Activated CD4-positive, alpha-beta T cell treated with anti-CD3 and anti-CD28 coated beads, Interleukin-2, amount 50 U/mL, for 1 hour (primary cell): ENCODE measurements around the gene C2CD4A.

ENCODE experiments used
- DNase-seq: peaks from one replicate; pipeline ENCODE4 v3.0.0-alpha.2; 2020

Gene C2CD4A

DNA sequence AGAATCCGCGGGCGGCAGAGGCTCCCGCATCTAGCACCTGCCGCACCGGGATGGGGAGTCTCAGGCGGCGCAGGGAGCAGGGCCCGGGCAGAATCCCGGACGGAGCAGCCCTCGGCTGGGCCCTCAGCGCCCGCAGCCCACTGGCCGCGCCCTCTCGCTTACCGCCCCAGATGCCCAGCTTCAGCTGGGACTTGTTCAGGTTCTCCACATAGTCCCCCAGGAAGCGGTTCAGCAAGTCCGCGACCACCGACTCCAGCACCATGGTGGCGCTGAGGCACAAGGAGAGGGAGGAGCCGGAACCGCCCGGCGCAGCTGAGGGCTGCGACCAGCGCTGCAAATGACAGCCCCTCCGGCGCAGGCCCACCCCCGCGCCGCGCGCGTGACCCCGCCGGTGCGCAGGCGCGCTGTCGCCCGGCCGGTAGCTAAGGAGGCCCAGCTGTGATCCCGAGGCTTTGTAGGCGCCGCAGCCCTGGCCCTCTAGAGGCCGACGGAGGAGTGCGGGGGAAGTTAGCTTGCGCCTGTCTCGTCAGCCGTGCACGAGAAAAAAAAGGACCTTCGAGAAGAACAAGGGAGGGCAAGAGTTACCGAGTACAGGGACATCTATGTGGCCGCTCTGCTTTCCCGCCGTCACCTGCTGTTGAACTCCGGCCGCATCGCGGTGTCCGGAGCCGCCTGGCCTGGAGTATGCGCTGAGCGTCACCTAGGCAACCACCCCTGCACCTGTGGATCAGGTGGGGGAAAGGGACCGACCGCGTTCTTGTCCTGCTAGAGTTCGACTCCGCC lies 6.5 kb upstream of the C2CD4A start, which contains the start of gene VPS13C:
TSS of gene VPS13C (minus strand) at position 335 of the 783 bp plus-strand sequence. CDS start at position 262, 73 bp downstream.
- peak; percentile 88 for DNase-seq

DNA sequence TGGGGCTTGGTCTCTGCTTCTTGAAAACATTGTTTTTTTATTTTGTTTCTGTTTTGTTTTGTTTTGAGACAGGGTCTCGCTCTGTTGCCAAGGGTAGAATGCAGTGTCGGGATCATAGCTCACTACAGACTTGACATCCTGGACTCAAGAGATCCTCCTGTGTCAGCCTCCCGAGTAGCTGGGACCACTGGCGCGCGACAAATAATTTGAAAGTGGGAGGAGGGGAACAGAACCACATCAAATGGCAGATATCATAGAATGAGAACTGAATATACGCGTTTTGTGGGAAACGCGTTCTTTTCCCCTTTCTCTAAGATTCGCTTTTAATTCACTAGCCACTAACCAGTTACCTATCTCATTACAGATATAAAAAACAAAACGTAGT lies 5.9 kb upstream of the C2CD4A start:
- DNase-seq, result no peak

DNA sequence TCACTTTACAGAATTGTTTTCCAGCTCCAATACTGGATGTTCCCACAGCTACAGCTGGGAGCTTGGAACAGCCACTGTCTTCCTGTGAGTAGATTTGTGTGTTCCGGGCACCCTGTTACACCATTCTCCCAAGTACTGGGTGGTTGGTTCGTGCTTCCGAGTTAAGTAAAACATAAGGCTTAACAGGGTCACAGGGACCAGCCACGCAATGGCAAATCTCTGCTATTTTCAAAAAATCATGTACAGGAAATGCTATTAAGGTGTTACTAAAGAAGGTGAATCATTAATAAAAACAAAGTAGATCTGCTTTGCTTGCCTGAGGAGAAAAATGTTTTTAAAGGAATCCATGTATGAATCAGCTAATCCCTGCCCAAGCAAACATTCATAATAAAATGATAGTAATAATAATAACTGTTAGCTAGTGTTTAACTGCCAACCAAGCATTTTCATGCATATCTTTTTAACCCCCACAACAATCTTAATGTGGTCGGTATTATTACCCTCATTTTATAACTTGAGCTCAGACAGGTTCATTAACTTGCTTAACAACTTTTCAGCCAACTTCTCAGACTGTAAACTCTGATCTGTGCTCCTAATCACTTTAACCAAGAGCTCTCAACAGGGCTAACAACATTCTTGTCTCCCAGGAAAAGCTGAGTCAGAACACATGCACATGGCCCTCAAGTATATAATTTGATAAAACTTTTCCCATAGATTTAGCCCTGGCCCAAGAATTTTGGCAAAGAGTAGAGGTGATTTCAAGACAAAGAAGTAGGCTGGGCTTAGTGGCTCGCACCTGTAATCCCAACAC lies 2.7 kb upstream of the C2CD4A start:
- no peak for DNase-seq

DNA sequence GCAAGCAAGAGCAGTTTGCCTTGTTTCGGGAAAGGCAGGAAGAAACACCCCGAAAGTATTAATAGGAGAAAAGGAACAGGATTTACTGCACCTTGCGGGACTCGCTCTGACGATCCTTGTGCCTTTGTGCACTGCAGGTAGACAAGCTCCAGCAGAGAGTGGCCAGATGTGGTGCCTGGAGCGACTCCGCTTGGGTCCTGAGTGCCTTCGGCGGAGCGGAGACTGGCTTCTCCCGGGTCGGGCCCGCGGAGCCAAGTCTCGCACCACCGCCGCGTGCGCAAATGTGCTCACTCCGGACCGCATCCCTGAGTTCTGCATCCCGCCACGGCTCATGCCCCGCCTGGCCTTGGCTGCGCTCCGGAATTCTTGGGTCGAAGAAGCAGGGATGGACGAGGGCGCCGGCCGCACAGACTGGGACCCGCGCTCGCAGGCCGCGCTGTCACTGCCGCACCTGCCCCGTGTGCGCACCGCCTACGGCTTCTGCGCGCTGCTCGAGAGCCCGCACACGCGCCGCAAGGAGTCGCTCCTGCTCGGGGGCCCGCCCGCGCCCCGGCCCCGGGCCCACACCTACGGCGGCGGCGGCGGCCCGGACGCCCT lies 769 bp downstream of the C2CD4A start:
- peak; percentile 10 for DNase-seq

GRCh38 chr15:62068071-62068809 lies 1.5 kb downstream of the C2CD4A start:
- peak; percentile 11 for DNase-seq

DNA sequence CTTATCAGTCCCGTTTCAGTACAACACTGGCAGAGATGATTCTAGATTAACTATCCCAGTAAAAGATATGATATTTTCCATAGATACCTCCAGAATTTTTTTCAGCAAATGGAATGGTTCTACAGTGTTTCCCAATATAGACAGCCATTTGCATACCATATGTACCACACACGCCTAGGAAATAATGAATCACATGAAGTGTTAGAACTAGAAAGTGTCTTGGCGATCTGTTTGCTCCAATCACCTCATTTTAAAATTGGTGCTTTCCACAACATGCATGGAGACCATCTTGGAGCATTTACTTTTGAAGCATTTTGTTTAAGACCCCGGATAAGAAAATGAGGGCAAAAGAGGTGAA lies 2.0 kb downstream of the C2CD4A start:
- no peak for DNase-seq

- no peak for DNase-seq
Observed at GRCh38 chr15:62069551-62069950, 2.8 kb downstream of the C2CD4A start.

DNA sequence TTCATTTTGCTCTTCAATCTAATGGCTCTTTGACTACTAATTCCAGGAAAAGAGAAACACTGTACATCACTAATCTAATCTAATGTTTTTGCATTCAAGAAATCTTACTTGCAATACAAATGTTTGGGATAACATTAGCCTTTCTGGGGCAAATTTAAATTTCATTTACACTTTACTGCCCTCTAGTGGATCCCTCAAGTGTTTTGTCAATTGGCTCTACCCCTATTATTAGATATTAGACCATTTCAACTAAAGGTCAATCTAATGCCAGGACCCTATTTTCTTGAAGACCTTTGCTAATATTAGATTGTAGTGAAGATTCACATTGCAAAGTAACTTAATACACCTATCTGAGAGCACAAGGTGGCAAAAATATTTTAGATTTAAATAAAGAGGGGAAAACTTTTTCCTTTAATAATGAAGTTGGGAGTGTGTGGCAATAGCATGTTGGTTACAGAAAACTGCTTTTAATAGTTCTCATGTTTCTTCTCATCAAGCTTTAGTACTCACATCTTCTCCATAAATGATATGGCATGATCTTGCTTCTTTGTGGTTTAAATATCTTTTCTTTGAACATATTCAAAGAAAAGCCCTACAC lies 5.0 kb downstream of the C2CD4A start:
- no peak for DNase-seq

- no peak for DNase-seq
Observed at GRCh38 chr15:62075595-62076277, 9.0 kb downstream of the C2CD4A start.

- DNase-seq, result no peak
Observed at GRCh38 chr15:62079594-62079993, 12.8 kb downstream of the C2CD4A start.

GRCh38 chr15:62083194-62084154 lies 16.7 kb downstream of the C2CD4A start:
- no peak for DNase-seq

- DNase-seq, result no peak
Observed at GRCh38 chr15:62085740-62086139, 19.0 kb downstream of the C2CD4A start.

GRCh38 chr15:62087671-62088352 lies 21.0 kb downstream of the C2CD4A start:
- no peak for DNase-seq

DNA sequence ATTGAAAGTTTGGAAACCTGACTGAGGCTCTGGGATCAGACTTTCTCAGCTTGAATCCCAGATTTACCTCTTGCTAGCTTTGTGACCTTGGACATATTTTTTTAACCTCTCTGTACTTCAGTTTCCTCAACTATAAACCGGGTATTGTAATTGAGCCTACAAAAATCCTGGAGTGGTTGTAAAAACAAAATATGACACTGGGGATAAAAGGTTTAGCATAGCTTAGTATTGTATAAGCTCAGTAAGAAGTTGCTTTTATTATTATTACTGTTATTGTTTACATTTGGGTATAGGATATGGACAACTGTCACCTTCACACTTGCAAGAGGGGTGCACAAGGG lies 21.5 kb downstream of the C2CD4A start:
- DNase-seq, result no peak

- DNase-seq, result no peak
Observed at GRCh38 chr15:62089616-62090015, 22.8 kb downstream of the C2CD4A start.

- no peak for DNase-seq
Observed at GRCh38 chr15:62090988-62091387, 24.2 kb downstream of the C2CD4A start.

DNA sequence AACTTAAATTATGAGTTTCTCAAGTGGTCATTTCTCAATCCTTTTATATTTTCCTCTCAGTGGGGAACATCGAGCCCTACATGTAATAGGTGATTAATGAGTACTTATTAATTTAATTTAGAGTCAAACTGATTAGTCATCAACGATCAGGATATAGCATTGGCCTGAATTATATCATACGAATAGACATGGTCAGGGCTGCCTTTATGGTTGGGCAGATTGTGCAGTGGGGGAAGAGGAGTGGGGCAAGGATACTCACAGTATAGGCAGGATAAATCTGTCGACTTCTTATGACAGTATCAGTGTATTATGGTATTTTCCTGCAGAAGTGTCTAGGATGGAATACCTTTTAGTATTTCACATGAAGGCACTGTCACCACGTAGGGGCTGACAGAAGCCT lies 27.0 kb downstream of the C2CD4A start:
- no peak for DNase-seq

DNA sequence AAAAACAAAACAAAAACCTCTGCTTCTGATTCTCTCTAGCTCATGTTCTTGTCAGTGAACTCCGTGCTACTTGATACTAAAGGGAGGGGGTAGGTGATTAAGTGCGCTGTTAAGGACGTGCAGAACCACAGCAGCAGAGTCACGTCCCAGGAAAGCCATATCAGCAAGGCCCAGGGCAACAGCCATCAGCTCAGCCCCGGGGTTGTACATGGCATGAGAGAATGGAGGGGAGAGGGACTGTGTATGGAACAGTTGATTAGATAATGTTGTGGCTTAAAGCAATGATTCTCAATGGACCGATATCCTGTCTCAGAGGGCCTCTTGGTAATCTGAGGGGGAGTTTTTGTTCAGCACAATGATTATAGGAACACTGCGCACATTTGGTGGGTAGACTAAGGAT lies 27.6 kb downstream of the C2CD4A start:
- DNase-seq, result no peak

- no peak for DNase-seq
Observed at GRCh38 chr15:62099094-62099601, 32.4 kb downstream of the C2CD4A start.

- DNase-seq, result no peak
Observed at GRCh38 chr15:62103431-62103830, 36.7 kb downstream of the C2CD4A start.
